ENCODE data around the gene CEP20. TPM values are rescaled to one million over a fixed set of nuclear protein-coding genes. Genes with fewer than 3 reads are reported as not detected.

Gene CEP20
- total RNA-seq, 1 donor from 2014 or later, result 36.9 TPM

- peaks cover 5% of the 10 kb centered on the region for H3K27me3 ChIP-seq (ENCODE audit: control insufficient read depth, insufficient read depth, low read length)
- no peak for TF ChIP-seq CTCF (IDR thresholded peaks at IDR 0.05; ENCODE audit: insufficient read depth, low read length, poor library complexity, severe bottlenecking)
- DNase-seq (ENCODE audit: low read depth), result no peak
- no peaks in the 10 kb centered on the region for H3K36me3 ChIP-seq (ENCODE audit: control insufficient read depth, insufficient read depth, low read length)
- no peak overlapping the region for H3K4me3 ChIP-seq (ENCODE audit: low read depth, low read length)
Measured at GRCh38 chr16:15837761-15838160, 50.6 kb downstream of the CEP20 start.

- H3K4me3 ChIP-seq (ENCODE audit: low read depth, low read length), result no peak overlapping the region
- TF ChIP-seq CTCF (IDR thresholded peaks at IDR 0.05; ENCODE audit: insufficient read depth, low read length, poor library complexity, severe bottlenecking), result no peak
- no peak for DNase-seq (ENCODE audit: low read depth)
- no peaks in the 10 kb centered on the region for H3K36me3 ChIP-seq (ENCODE audit: control insufficient read depth, insufficient read depth, low read length)
- peaks cover 5% of the 10 kb centered on the region for H3K27me3 ChIP-seq (ENCODE audit: control insufficient read depth, insufficient read depth, low read length)
Measured at GRCh38 chr16:15836965-15837611, 51.3 kb downstream of the CEP20 start.

- Histone ChIP-seq H3K36me3 (ENCODE audit: control insufficient read depth, insufficient read depth, low read length) (no peaks in the 10 kb centered on the region), H3K4me3 (ENCODE audit: low read depth, low read length) (no peak overlapping the region), H3K27me3 (ENCODE audit: control insufficient read depth, insufficient read depth, low read length) (peaks cover 5% of the 10 kb centered on the region)
- no peak for DNase-seq (ENCODE audit: low read depth)
- no peak for TF ChIP-seq CTCF (IDR thresholded peaks at IDR 0.05; ENCODE audit: insufficient read depth, low read length, poor library complexity, severe bottlenecking)
Measured at GRCh38 chr16:15836074-15836473, 52.3 kb downstream of the CEP20 start.

- Histone ChIP-seq H3K4me3 (ENCODE audit: low read depth, low read length) (no peak overlapping the region), H3K27me3 (ENCODE audit: control insufficient read depth, insufficient read depth, low read length) (peaks cover 5% of the 10 kb centered on the region), H3K36me3 (ENCODE audit: control insufficient read depth, insufficient read depth, low read length) (no peaks in the 10 kb centered on the region)
- DNase-seq (ENCODE audit: low read depth), result no peak
- TF ChIP-seq CTCF (IDR thresholded peaks at IDR 0.05; ENCODE audit: insufficient read depth, low read length, poor library complexity, severe bottlenecking), result no peak
Measured at GRCh38 chr16:15835136-15835878, 53.1 kb downstream of the CEP20 start.

- Histone ChIP-seq H3K4me3 (ENCODE audit: low read depth, low read length) (no peak overlapping the region), H3K27me3 (ENCODE audit: control insufficient read depth, insufficient read depth, low read length) (peaks cover 5% of the 10 kb centered on the region), H3K36me3 (ENCODE audit: control insufficient read depth, insufficient read depth, low read length) (no peaks in the 10 kb centered on the region)
- TF ChIP-seq CTCF (IDR thresholded peaks at IDR 0.05; ENCODE audit: insufficient read depth, low read length, poor library complexity, severe bottlenecking), result no peak
- DNase-seq (ENCODE audit: low read depth), result no peak
Measured at GRCh38 chr16:15834502-15834901, 53.9 kb downstream of the CEP20 start.
